Stimulated activated CD4-positive, alpha-beta T cell treated with anti-CD3 and anti-CD28 coated beads, Interleukin-1b, Interleukin-23, amount 100 ng/mL, for 48 hours (primary cell): ENCODE data around the gene B3GAT1.

Experiments used
- DNase-seq: peaks from one replicate; pipeline ENCODE4 v3.0.0-alpha.2; 2020

B3GAT1 gene

DNA sequence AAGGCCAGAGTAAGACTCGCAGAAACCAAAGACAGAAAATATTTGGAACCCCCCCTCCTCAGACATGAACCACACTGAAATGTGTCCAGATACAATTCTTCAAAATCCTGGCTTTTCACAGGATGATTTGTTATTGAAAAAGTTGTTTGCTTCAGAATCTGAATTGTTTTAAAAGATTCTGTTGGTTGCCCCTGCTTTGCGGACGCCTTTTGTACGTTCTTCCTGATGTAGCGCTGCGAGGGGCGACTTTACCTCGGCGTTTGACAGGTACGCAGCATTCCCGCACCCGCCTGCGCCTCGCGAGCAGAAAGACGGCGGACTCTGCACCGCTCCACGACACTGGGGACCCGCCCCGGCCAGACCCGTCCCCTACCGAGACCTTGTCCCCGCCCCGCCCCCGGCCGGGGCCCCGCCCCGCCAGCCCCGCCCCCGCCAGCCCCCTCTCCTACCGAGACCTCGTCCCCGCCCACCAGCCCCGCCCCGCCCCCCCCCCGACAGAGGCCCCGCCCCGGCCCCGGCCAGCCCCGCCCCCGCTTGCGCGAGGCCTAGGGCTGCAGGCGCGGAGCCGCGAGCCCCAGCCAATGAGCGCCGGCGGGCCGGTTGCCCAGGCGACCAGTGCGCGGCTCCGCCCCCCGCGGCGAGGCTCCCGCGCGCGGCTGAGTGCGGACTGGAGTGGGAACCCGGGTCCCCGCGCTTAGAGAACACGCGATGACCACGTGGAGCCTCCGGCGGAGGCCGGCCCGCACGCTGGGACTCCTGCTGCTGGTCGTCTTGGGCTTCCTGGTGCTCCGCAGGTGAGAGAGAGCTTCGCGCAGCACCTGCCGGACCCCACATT lies 80.5 kb downstream of the B3GAT1 start, which contains the start of gene GLB1L2:
Gene GLB1L2, plus strand, starts transcription at position 635 of the 835 bp plus-strand sequence. Its CDS starts 74 bp downstream, at position 709.
- peak; percentile 77 for DNase-seq

GRCh38 chr11:134330611-134331353 lies 81.3 kb downstream of the B3GAT1 start:
- DNase-seq: no peak
